Measurements from ENCODE around the gene MRPS10.

MRPS10 gene

DNA sequence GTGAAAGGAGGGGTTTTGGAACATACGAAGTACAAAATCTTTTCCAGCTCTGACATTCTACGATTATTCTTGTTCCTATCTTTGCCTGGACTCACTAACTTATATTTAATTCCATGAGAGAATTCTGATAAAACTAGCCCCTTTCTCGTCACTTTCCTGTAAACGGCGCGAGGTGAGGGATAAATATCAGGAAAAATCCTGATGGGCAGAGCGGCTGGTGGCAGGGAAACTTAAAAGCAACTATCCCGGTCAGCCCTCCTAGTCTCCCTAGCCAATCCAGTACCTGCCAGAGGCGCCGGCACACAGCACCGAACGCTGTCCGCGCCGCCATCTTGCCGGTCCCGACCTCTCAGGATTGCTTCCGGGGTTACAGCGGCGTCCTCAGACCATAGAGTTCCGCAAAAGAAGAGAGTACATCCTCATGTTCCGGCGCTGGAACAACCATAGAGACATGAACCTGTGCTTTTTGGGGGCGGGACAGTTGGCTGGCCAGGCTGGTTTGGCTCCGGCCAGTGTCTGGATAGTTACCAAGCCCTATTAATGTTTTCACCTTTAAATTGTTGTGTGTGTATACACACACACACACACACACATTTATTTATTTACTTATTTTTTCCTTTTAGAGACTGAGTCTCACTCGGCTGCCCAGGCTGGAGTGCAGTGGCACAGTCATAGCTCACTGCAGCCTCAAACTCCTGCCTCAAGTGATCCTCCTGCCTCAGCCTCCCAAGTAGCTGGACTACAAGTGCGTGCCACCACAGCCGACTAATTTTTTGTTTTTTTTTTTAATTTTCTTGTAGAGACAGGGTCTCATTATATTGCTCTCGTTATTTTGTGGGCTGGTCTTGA is at the start of gene MRPS10:
Gene MRPS10 (minus strand): TSS at position 343 of the 849 bp plus-strand sequence. CDS start 12 bp downstream, at position 331.
- DNase-seq (ENCODE audit: low read depth): peak; percentile 93
- TF ChIP-seq CTCF (conservative IDR thresholded peaks at IDR 0.05; ENCODE audit: control insufficient read depth, insufficient read depth, low read depth, low read length): no peak
- peak within 1 kb of the TSS; percentile 98 for H3K4me3 ChIP-seq (ENCODE audit: control insufficient read depth, low read depth, low read length)

DNA sequence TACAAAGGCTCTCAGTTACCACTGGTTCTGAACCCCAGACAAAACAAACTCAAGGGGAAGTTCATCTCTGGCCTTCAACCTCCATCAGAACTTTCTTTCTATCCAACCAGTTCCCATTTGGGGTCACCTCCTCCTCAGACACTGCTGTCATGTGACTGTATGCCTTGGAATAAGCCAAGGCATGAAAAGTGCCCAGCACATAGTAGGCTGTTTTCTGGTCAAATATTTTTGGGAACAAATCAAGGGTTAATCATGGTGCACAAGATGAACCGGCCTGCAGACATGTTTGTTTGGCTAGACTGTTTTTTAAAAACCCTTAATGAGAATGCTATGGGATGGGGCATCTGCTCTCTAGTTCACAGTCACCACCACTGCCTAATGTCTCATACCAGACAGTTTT is 48.9 kb upstream of the MRPS10 start:
- DNase-seq (ENCODE audit: low read depth): no peak
- no peak for TF ChIP-seq CTCF (conservative IDR thresholded peaks at IDR 0.05; ENCODE audit: control insufficient read depth, insufficient read depth, low read depth, low read length)
- no peak overlapping the region for H3K4me3 ChIP-seq (ENCODE audit: control insufficient read depth, low read depth, low read length)

DNA sequence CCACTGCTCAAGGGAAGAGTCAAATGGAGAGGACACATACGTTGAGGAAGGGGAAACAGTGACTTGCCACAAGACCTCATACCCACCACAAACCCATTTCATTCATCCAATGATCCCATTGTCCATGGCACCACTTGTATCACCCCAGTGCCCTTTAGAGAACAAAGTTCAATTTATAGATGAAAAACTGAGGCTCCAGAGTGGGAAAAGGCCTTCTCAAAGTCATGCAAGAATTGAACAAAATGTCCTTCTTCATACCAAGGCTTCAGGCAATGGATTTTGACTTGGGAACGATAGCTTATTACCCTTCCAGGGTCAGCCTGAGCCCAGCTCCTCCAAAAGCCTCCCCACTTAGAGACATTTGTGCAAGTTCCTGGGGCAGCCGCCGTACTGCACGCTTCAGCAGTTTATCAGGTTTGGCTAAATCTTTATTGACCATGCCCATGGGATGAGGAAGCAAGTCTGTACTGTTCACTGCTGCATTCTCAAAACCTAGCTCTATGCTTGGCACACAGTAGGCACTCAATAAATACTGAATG is 47.3 kb upstream of the MRPS10 start:
- DNase-seq (ENCODE audit: low read depth): no peak
- TF ChIP-seq CTCF (conservative IDR thresholded peaks at IDR 0.05; ENCODE audit: control insufficient read depth, insufficient read depth, low read depth, low read length): no peak
- H3K4me3 ChIP-seq (ENCODE audit: control insufficient read depth, low read depth, low read length): no peak overlapping the region

DNA sequence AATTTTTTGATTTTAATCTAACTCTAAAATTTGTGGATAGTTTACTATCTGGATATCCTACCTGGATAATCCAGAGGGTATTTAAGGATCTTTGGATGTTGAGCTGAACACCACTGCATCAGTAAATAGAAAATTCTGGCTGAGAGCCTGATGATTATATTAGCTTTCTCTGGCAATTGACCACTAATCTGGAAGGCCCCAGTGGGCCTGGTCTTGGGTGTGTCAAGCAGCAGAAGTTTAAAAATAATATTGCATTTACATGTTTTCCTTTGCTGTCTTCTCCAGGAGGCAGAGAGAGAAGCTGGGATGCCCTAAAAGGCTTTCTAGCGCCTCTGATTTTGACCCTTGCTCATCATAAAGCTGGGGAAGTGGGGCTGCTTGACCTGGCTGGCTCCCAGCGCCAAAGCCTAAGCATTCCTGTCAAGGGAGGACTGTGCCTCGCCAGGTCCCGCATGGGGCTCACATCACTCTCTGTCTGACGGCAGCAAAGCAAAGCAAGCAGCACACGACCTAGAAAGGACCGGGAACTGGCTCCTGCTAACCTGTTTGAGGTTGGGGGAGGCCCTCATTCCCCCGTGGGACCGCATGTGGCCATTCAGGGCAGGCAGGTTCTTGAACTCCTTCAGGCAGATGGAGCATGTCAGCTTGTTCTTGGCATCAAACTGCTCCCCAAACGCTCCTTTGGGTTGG is 46.6 kb upstream of the MRPS10 start:
- H3K4me3 ChIP-seq (ENCODE audit: control insufficient read depth, low read depth, low read length): no peak overlapping the region
- DNase-seq (ENCODE audit: low read depth): no peak
- TF ChIP-seq CTCF (conservative IDR thresholded peaks at IDR 0.05; ENCODE audit: control insufficient read depth, insufficient read depth, low read depth, low read length): no peak

GRCh38 chr6:42263165-42263728 is 45.6 kb upstream of the MRPS10 start:
- no peak overlapping the region for H3K4me3 ChIP-seq (ENCODE audit: control insufficient read depth, low read depth, low read length)
- no peak for DNase-seq (ENCODE audit: low read depth)
- no peak for TF ChIP-seq CTCF (conservative IDR thresholded peaks at IDR 0.05; ENCODE audit: control insufficient read depth, insufficient read depth, low read depth, low read length)

- H3K4me3 ChIP-seq (ENCODE audit: control insufficient read depth, low read depth, low read length): no peak overlapping the region
- DNase-seq (ENCODE audit: low read depth): peak; percentile 36
- peak; percentile 46 for TF ChIP-seq CTCF (conservative IDR thresholded peaks at IDR 0.05; ENCODE audit: control insufficient read depth, insufficient read depth, low read depth, low read length)
Measured at GRCh38 chr6:42260972-42261371, 43.3 kb upstream of the MRPS10 start.

Measured in fibroblast of mammary gland (primary cell).